ENCODE results near the gene TMEM18. TPM values are rescaled to one million over a fixed set of nuclear protein-coding genes. Genes with fewer than 3 reads are reported as not detected.

Gene TMEM18
- total RNA-seq, 1 experiment from 2014 or later = 49.6 TPM

GRCh38 chr2:624551-625347 is 52.5 kb downstream of the TMEM18 start:
- in situ Hi-C loops (cut with HindIII; ENCODE audit: low pct_unique_long_range_greater_than_20kb, low sequenced_read_pairs) (no loop called here), intact Hi-C loops (cut with micrococcal nuclease; ENCODE audit: unreplicated experiment) (no loop called here)
- no peak for TF ChIP-seq SIN3A (IDR thresholded peaks at IDR 0.05; ENCODE audit: borderline replicate concordance, insufficient read depth, low read depth, low read length)
- Histone ChIP-seq H3K4me1 (ENCODE audit: control insufficient read depth, insufficient read depth, low read length) (peaks cover 3% of the 10 kb centered on the region; the same call in 1 of the 2 replicates), H3K4me3 (ENCODE audit: low read depth in 2 of 2, low read length in 2 of 2) (no peak overlapping the region), H3K27me3 (ENCODE audit: control insufficient read depth, insufficient read depth, low read length) (peaks cover 2% of the 10 kb centered on the region; the same call in 1 of the 2 replicates), H3K27ac (ENCODE audit: low read length) (no peak overlapping the region), H3K9me3 (ENCODE audit: control insufficient read depth, insufficient read depth, low read depth, low read length) (no peaks in the 10 kb centered on the region), H3K36me3 (ENCODE audit: control insufficient read depth, insufficient read depth, low read length) (no peaks in the 10 kb centered on the region)
- CTCF ChIA-PET = no interaction called here
- BruUV-seq (replicated peaks) = no TSS peak
- POLR2A ChIA-PET = no interaction called here
- ATAC-seq (no peak), DNase-seq (ENCODE audit: low read depth, low spot score) (no peak)

- BruUV-seq (replicated peaks) = no TSS peak
- Histone ChIP-seq H3K36me3 (ENCODE audit: control insufficient read depth, insufficient read depth, low read length) (no peaks in the 10 kb centered on the region), H3K27ac (ENCODE audit: low read length) (no peak overlapping the region), H3K4me3 (ENCODE audit: low read depth in 2 of 2, low read length in 2 of 2) (no peak overlapping the region), H3K27me3 (ENCODE audit: control insufficient read depth, insufficient read depth, low read length) (no peaks in the 10 kb centered on the region; the same call in 1 of the 2 replicates), H3K4me1 (ENCODE audit: control insufficient read depth, insufficient read depth, low read length) (peaks cover 2% of the 10 kb centered on the region; the same call in 1 of the 2 replicates), H3K9me3 (ENCODE audit: control insufficient read depth, insufficient read depth, low read depth, low read length) (no peaks in the 10 kb centered on the region)
- TF ChIP-seq REST (IDR thresholded peaks at IDR 0.05; ENCODE audit: insufficient read depth in 1 of 2, low read depth in 2 of 2, low read length in 1 of 2) = no peak
- no peak for TF ChIP-seq SIN3A (IDR thresholded peaks at IDR 0.05; ENCODE audit: borderline replicate concordance, insufficient read depth, low read depth, low read length)
- no peak for TF ChIP-seq TCF7L2 (IDR thresholded peaks at IDR 0.05; ENCODE audit: low read depth, low read length)
- no peak for TF ChIP-seq CTCF (IDR thresholded peaks at IDR 0.05)
- ATAC-seq = no peak
- CTCF ChIA-PET = no interaction called here
- DNase-seq (ENCODE audit: low read depth, low spot score) = no peak
- in situ Hi-C loops (cut with HindIII; ENCODE audit: low pct_unique_long_range_greater_than_20kb, low sequenced_read_pairs) = no loop called here
- POLR2A ChIA-PET = no interaction called here
- intact Hi-C loops (cut with micrococcal nuclease; ENCODE audit: unreplicated experiment) = no loop called here
These were observed 53.1 kb downstream of the TMEM18 start for GRCh38 chr2:624096-624495.

GRCh38 chr2:623130-623922 is 53.9 kb downstream of the TMEM18 start:
- Histone ChIP-seq H3K4me3 (ENCODE audit: low read depth in 2 of 2, low read length in 2 of 2) (no peak overlapping the region), H3K36me3 (ENCODE audit: control insufficient read depth, insufficient read depth, low read length) (no peaks in the 10 kb centered on the region), H3K27ac (ENCODE audit: low read length) (no peak overlapping the region), H3K4me1 (ENCODE audit: control insufficient read depth, insufficient read depth, low read length) (no peaks in the 10 kb centered on the region), H3K9me3 (ENCODE audit: control insufficient read depth, insufficient read depth, low read depth, low read length) (no peaks in the 10 kb centered on the region), H3K27me3 (ENCODE audit: control insufficient read depth, insufficient read depth, low read length) (no peaks in the 10 kb centered on the region)
- in situ Hi-C loops (cut with HindIII; ENCODE audit: low pct_unique_long_range_greater_than_20kb, low sequenced_read_pairs) = no loop called here
- ChIA-PET CTCF (no interaction called here), POLR2A (no interaction called here)
- BruUV-seq (replicated peaks) = no TSS peak
- TF ChIP-seq REST (IDR thresholded peaks at IDR 0.05; ENCODE audit: insufficient read depth in 1 of 2, low read depth in 2 of 2, low read length in 1 of 2) (no peak), SIN3A (IDR thresholded peaks at IDR 0.05; ENCODE audit: borderline replicate concordance, insufficient read depth, low read depth, low read length) (no peak), POLR2AphosphoS5 (IDR thresholded peaks at IDR 0.05; ENCODE audit: low read depth, low read length) (no peak), TCF7L2 (IDR thresholded peaks at IDR 0.05; ENCODE audit: low read depth, low read length) (no peak), CTCF (IDR thresholded peaks at IDR 0.05) (no peak)
- no peak for DNase-seq (ENCODE audit: low read depth, low spot score)
- ATAC-seq = no peak
- intact Hi-C loops (cut with micrococcal nuclease; ENCODE audit: unreplicated experiment) = no loop called here
